22Rv1 (cell line): ENCODE data around the gene LRRC70.

ENCODE experiments used
- ZFX ChIP-seq: fragments of 450-650 bp; IDR thresholded peaks from 2 replicates; pipeline ENCODE4 v1.6.1; 2017; ENCODE audit warnings: antibody characterized with exemption, borderline replicate concordance
- TF ChIP-seq, protein P1 (sequence below): fragments of 450-650 bp; IDR thresholded peaks from 2 replicates; pipeline ENCODE4 v1.5.1; 2017; ENCODE audit warnings: mild to moderate bottlenecking

DNA sequence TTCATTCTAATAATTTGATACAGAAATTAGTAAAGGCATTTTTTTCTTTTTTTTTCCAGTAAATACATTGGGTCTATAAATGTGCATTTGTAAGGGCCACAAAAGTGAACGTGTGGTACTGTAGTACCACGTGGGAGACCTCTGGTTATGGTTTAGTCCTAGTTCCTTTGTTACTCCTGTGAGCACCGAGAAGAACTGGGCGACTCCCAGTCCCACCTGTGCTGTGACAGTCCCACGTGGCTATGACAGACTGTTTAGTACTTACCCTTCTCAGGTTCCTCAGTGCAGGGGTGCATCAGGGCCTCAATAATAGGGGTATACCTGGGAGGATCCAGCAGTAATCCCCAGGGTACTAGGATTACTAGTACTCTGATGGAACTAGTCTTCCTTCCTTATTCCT is 49.3 kb downstream of the LRRC70 start:
- TF ChIP-seq, protein P1, sequence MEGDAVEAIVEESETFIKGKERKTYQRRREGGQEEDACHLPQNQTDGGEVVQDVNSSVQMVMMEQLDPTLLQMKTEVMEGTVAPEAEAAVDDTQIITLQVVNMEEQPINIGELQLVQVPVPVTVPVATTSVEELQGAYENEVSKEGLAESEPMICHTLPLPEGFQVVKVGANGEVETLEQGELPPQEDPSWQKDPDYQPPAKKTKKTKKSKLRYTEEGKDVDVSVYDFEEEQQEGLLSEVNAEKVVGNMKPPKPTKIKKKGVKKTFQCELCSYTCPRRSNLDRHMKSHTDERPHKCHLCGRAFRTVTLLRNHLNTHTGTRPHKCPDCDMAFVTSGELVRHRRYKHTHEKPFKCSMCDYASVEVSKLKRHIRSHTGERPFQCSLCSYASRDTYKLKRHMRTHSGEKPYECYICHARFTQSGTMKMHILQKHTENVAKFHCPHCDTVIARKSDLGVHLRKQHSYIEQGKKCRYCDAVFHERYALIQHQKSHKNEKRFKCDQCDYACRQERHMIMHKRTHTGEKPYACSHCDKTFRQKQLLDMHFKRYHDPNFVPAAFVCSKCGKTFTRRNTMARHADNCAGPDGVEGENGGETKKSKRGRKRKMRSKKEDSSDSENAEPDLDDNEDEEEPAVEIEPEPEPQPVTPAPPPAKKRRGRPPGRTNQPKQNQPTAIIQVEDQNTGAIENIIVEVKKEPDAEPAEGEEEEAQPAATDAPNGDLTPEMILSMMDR: no peak
- no peak for TF ChIP-seq ZFX
